Measurements from ENCODE around the gene FCHSD2. TPM values are rescaled to one million over a fixed set of nuclear protein-coding genes. Genes with fewer than 3 reads are reported as not detected.

The FCHSD2 gene
- polyA plus RNA-seq (ENCODE audit: insufficient read depth in 1 of 5, insufficient read length in 5 of 5, low replicate concordance in 1 of 5) = 10 to 100 TPM; 37.4 to 51.9 (median 48.5) TPM
- long read RNA-seq, donor 1, partial matches to known transcripts = 9 of 10 reads
- long read RNA-seq, donor 1, other reads (novel, unspliced or antisense) = 0 of 10 reads
- long read RNA-seq, donor 2, partial matches to known transcripts = 0 of 1 reads
- long read RNA-seq, donor 2, other reads (novel, unspliced or antisense) = 0 of 1 reads
- long read RNA-seq, donor 3, partial matches to known transcripts = 0 of 3 reads
- long read RNA-seq, donor 3, other reads (novel, unspliced or antisense) = 0 of 3 reads
- long read RNA-seq, donor 4, partial matches to known transcripts = 10 of 11 reads
- long read RNA-seq, donor 4, other reads (novel, unspliced or antisense) = 0 of 11 reads
- long read RNA-seq, donor 5, partial matches to known transcripts = 0 of 2 reads
- long read RNA-seq, donor 5, other reads (novel, unspliced or antisense) = 0 of 2 reads
- long read RNA-seq, donor 6 = 0 reads
- long read RNA-seq, donor 7, partial matches to known transcripts = 0 of 1 reads
- long read RNA-seq, donor 7, other reads (novel, unspliced or antisense) = 0 of 1 reads
- long read RNA-seq, donor 8 = 0 reads

- DNase-seq = no peak
Measured at GRCh38 chr11:73142128-73142377, at the start of gene FCHSD2. Gene FCHSD2, minus strand, starts transcription at chr11:73142318. Its CDS starts 441 bp downstream, at chr11:73141877.

- DNase-seq = no peak
Measured at GRCh38 chr11:73191151-73191550, 49.0 kb upstream of the FCHSD2 start.

- no peak for DNase-seq
Measured at GRCh38 chr11:73190557-73190885, 48.4 kb upstream of the FCHSD2 start.

GRCh38 chr11:73189723-73190556 lies 47.8 kb upstream of the FCHSD2 start:
- no peak for DNase-seq

GRCh38 chr11:73189315-73189714 lies 47.2 kb upstream of the FCHSD2 start:
- DNase-seq = no peak

GRCh38 chr11:73188301-73188700 lies 46.2 kb upstream of the FCHSD2 start:
- DNase-seq = no peak

- DNase-seq = no peak
Measured at GRCh38 chr11:73187854-73188253, 45.7 kb upstream of the FCHSD2 start.

- DNase-seq = no peak
Measured at GRCh38 chr11:73186886-73187285, 44.8 kb upstream of the FCHSD2 start.

- no peak for DNase-seq
Measured at GRCh38 chr11:73186294-73186850, 44.3 kb upstream of the FCHSD2 start.

GRCh38 chr11:73185680-73186293 lies 43.7 kb upstream of the FCHSD2 start:
- DNase-seq = no peak

GRCh38 chr11:73184953-73185671 lies 43.0 kb upstream of the FCHSD2 start:
- no peak for DNase-seq

- DNase-seq = no peak
Measured at GRCh38 chr11:73182824-73183321, 40.8 kb upstream of the FCHSD2 start.

GRCh38 chr11:73178681-73179080 lies 36.6 kb upstream of the FCHSD2 start:
- no peak for DNase-seq

- peak; percentile 78 to 87 for DNase-seq
Measured at GRCh38 chr11:73177778-73178539, 35.8 kb upstream of the FCHSD2 start.

GRCh38 chr11:73177380-73177777 lies 35.3 kb upstream of the FCHSD2 start:
- DNase-seq = no peak

GRCh38 chr11:73176874-73177155 lies 34.7 kb upstream of the FCHSD2 start:
- DNase-seq = no peak

GRCh38 chr11:73176145-73176873 lies 34.2 kb upstream of the FCHSD2 start:
- no peak for DNase-seq

- no peak for DNase-seq
Measured at GRCh38 chr11:73175551-73176144, 33.5 kb upstream of the FCHSD2 start.

GRCh38 chr11:73174495-73174791 lies 32.3 kb upstream of the FCHSD2 start:
- DNase-seq = no peak

All from right lung (tissue), 10 donors.